Mesothelial cell of epicardium (in vitro differentiated cells): ENCODE results near the gene NAT8L. TPM values are rescaled to one million over a fixed set of nuclear protein-coding genes. Genes with fewer than 3 reads are reported as not detected.

ENCODE experiments used
- DNase-seq, 2 experiments: peaks; one replicate each; pipeline ENCODE4 v3.0.0; 2021; ENCODE audit warnings: low spot score in 2 of 2; ENCODE audit not compliant: unreplicated experiment in 2 of 2
- H3K27ac Mint-ChIP-seq: 2 replicates; pipeline ENCODE4 v1.8.0; 2021; ENCODE audit warnings: mixed read lengths
- H3K27me3 Mint-ChIP-seq: 2 replicates; pipeline ENCODE4 v1.8.0; 2021; ENCODE audit warnings: low read depth, mixed read lengths
- H3K36me3 Mint-ChIP-seq: 2 replicates; pipeline ENCODE4 v1.8.0; 2021; ENCODE audit warnings: mixed read lengths
- H3K4me1 Mint-ChIP-seq: 2 replicates; pipeline ENCODE4 v1.8.0; 2021; ENCODE audit warnings: mixed read lengths
- H3K4me3 Mint-ChIP-seq: 2 replicates; pipeline ENCODE4 v1.8.0; 2021; ENCODE audit warnings: mild to moderate bottlenecking, moderate library complexity, mixed read lengths
- H3K9me3 Mint-ChIP-seq: 2 replicates; pipeline ENCODE4 v1.8.0; 2021; ENCODE audit warnings: mixed read lengths
- CTCF ChIP-seq: fragments of 200-600 bp; sonication (generic); IDR thresholded peaks from one replicate; pipeline ENCODE4 v1.5.0; 2021; ENCODE audit warnings: antibody characterized with exemption; ENCODE audit not compliant: unreplicated experiment
- total RNA-seq: library from RNA; stranded (reverse); gene quantifications from 3 replicates; pipeline ENCODE4 v1.2.1, GENCODE V29; 2021

Gene NAT8L
- total RNA-seq, 1 donor from 2014 or later, result 25.2 TPM

- Mint-ChIP-seq H3K4me1 (no peaks in the 10 kb centered on the region), H3K36me3 (peaks cover 9% of the 10 kb centered on the region), H3K9me3 (peaks cover 20% of the 10 kb centered on the region), H3K27ac (no peak overlapping the region), H3K4me3 (no peak overlapping the region), H3K27me3 (peaks cover 27% of the 10 kb centered on the region)
- TF ChIP-seq CTCF, result no peak
- no peak for DNase-seq
Measured at GRCh38 chr4:2104556-2105345, 45.6 kb downstream of the NAT8L start.

GRCh38 chr4:2105559-2105958, 46.4 kb downstream of the NAT8L start:
- Mint-ChIP-seq H3K36me3 (peaks cover 9% of the 10 kb centered on the region), H3K4me1 (no peaks in the 10 kb centered on the region), H3K27ac (no peak overlapping the region), H3K27me3 (peaks cover 34% of the 10 kb centered on the region), H3K9me3 (peaks cover 20% of the 10 kb centered on the region), H3K4me3 (no peak overlapping the region)
- no peak for DNase-seq
- no peak for TF ChIP-seq CTCF

- Mint-ChIP-seq H3K4me3 (no peak overlapping the region), H3K36me3 (no peaks in the 10 kb centered on the region), H3K27ac (no peak overlapping the region), H3K27me3 (peaks cover 13% of the 10 kb centered on the region), H3K9me3 (peaks cover 5% of the 10 kb centered on the region), H3K4me1 (peaks cover 5% of the 10 kb centered on the region)
- DNase-seq, result no peak
- no peak for TF ChIP-seq CTCF
Measured at GRCh38 chr4:2116687-2117400, 57.7 kb downstream of the NAT8L start.

Other genes with a start within 250 kb of the NAT8L start
- 48.6 to 50.9 TPM (median 48.7 TPM) in 3 replicates for gene LETM1, start 203.2 kb upstream of the NAT8L start, total RNA-seq
- 109 to 119 TPM (median 115 TPM) in 3 replicates for gene NSD2, start 187.9 kb upstream of the NAT8L start, total RNA-seq
- 53.0 to 55.8 TPM (median 55.8 TPM) in 3 replicates for gene NELFA, start 50.4 kb upstream of the NAT8L start, total RNA-seq
- gene HAUS3, start 182.8 kb downstream of the NAT8L start, total RNA-seq, result 15.4 to 16.9 TPM (median 16.6 TPM) in 3 replicates
- gene POLN, start 182.8 kb downstream of the NAT8L start, total RNA-seq, result 3.7 to 5.8 TPM (median 4.5 TPM) in 3 replicates
- gene MXD4, start 202.8 kb downstream of the NAT8L start, total RNA-seq, result 95.2 to 104 TPM (median 99.4 TPM) in 3 replicates